ENCODE data around the gene SOCS7. TPM values are rescaled to one million over a fixed set of nuclear protein-coding genes. Genes with fewer than 3 reads are reported as not detected.
A peak's percentile ranks its signal among the peaks of the same experiment; 100 is the strongest.

Gene SOCS7
- total and polyA plus RNA-seq, 10 donors: 1.2 to 20.2 (median 10.5) TPM

DNA sequence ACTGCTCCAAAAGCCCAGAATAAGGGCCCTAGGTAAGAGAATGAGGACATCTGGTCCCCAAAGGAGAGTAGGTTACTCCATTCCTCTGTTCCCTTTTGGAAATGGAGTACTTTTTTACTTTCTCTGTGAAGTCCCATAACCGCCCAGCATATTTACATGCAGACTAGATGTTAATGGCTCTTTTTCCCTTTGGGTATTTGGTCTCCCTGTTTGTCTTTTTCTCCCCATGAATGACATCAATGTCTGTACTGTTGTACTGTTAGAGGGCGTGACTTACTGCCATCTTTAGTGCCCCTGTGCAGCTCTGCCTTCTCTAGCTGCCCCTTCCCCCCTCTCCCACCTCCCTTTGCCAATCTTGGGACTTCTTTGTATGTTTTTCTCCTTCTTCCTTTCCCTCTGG is 26.9 kb upstream of the SOCS7 start:
- 90 to 98% (median 96%) methylated on average over 2 of the region's 2 CpGs for WGBS, 5 donors
- intact Hi-C loops (cut with DNase I; ENCODE audit: low total_unique reads): no loop called here
- DNase-seq: no peak

GRCh38 chr17:38325221-38325851 is 26.3 kb upstream of the SOCS7 start:
- Histone ChIP-seq H3K4me1 (peaks cover 0 to 26% (median 13%) of the 10 kb centered on the region in 6 donors), H3K27me3 (replicated peaks in 1 of 7) (no peaks in the 10 kb centered on the region), H3K4me3 (no peak overlapping the region), H3K9me3 (no peaks in the 10 kb centered on the region), H3K36me3 (peaks cover 0 to 39% (median 26%) of the 10 kb centered on the region in 6 donors), H3K27ac (no peak overlapping the region)
- intact Hi-C loops (cut with DNase I; ENCODE audit: low total_unique reads): no loop called here
- WGBS, 5 donors: 33 to 47% (median 36%) methylated on average over 5 of the region's 5 CpGs
- TF ChIP-seq CTCF (IDR thresholded peaks at IDR 0.05 in 8 of 11, conservative IDR thresholded peaks at IDR 0.05 in 3 of 11) (no peak), POLR2AphosphoS5 (IDR thresholded peaks at IDR 0.05) (no peak), POLR2A (IDR thresholded peaks at IDR 0.05) (no peak)
- peak; percentile 12 for DNase-seq

More for the DNA sequence above, 26.9 kb upstream of the SOCS7 start:
- peaks cover 0 to 26% (median 13%) of the 10 kb centered on the region in 6 donors for H3K4me1 ChIP-seq
- H3K9me3 ChIP-seq: no peaks in the 10 kb centered on the region
- no peak overlapping the region for H3K27ac ChIP-seq
- TF ChIP-seq POLR2A (IDR thresholded peaks at IDR 0.05): no peak
- TF ChIP-seq POLR2AphosphoS5 (IDR thresholded peaks at IDR 0.05): no peak
- TF ChIP-seq CTCF (IDR thresholded peaks at IDR 0.05 in 8 of 11, conservative IDR thresholded peaks at IDR 0.05 in 3 of 11): no peak
- no peak overlapping the region for H3K4me3 ChIP-seq
- H3K36me3 ChIP-seq: peaks cover 0 to 45% (median 26%) of the 10 kb centered on the region in 6 donors
- H3K27me3 ChIP-seq (replicated peaks in 1 of 7): no peaks in the 10 kb centered on the region

GRCh38 chr17:38326996-38327792 is 24.4 kb upstream of the SOCS7 start:
- intact Hi-C loops (cut with DNase I; ENCODE audit: low total_unique reads): no loop called here
- no peak overlapping the region for H3K4me3 ChIP-seq
- TF ChIP-seq CTCF (IDR thresholded peaks at IDR 0.05 in 8 of 11, conservative IDR thresholded peaks at IDR 0.05 in 3 of 11) (no peak), POLR2AphosphoS5 (IDR thresholded peaks at IDR 0.05) (peak in 2 of 3 donors; percentile 21 to 49), POLR2A (IDR thresholded peaks at IDR 0.05) (no peak)
- DNase-seq: no peak
- no peaks in the 10 kb centered on the region for H3K9me3 ChIP-seq
- H3K27me3 ChIP-seq (replicated peaks in 1 of 7): peaks cover 0 to 4% (median 0%) of the 10 kb centered on the region in 7 donors
- H3K27ac ChIP-seq: no peak overlapping the region
- WGBS, 5 donors: 59 to 69% (median 62%) methylated on average over 8 of the region's 8 CpGs
- peaks cover 0 to 26% (median 13%) of the 10 kb centered on the region in 6 donors for H3K4me1 ChIP-seq
- H3K36me3 ChIP-seq: peaks cover 0 to 21% (median 19%) of the 10 kb centered on the region in 6 donors

- WGBS, 5 donors: 38 to 59% (median 48%) methylated on average over 1 of the region's 1 CpG
- no peak for DNase-seq
- Histone ChIP-seq H3K4me1 (peaks cover 0 to 26% (median 13%) of the 10 kb centered on the region in 6 donors), H3K9me3 (no peaks in the 10 kb centered on the region), H3K36me3 (peaks cover 0 to 14% (median 11%) of the 10 kb centered on the region in 6 donors), H3K4me3 (no peak overlapping the region), H3K27ac (no peak overlapping the region), H3K27me3 (replicated peaks in 1 of 7) (peaks cover 0 to 8% (median 0%) of the 10 kb centered on the region in 7 donors)
- intact Hi-C loops (cut with DNase I; ENCODE audit: low total_unique reads): no loop called here
- TF ChIP-seq POLR2AphosphoS5 (IDR thresholded peaks at IDR 0.05) (no peak), POLR2A (IDR thresholded peaks at IDR 0.05) (no peak), CTCF (IDR thresholded peaks at IDR 0.05 in 8 of 11, conservative IDR thresholded peaks at IDR 0.05 in 3 of 11) (no peak)
Measured at GRCh38 chr17:38327936-38328335, 23.7 kb upstream of the SOCS7 start.

Data from spleen (tissue), 11 donors.